HEK293 (cell line): ENCODE results near the gene TTL.
A peak's percentile ranks its signal among the peaks of the same experiment; 100 is the strongest.

Source experiments
- GLIS1 ChIP-seq: fragments of 450-650 bp; formaldehyde crosslinking; IDR thresholded peaks from 2 replicates; pipeline ENCODE4 v1.5.1; 2016; ENCODE audit warnings: missing biosample characterization, missing genetic modification characterization
- KLF10 ChIP-seq: fragments of 450-650 bp; IDR thresholded peaks from 2 replicates; pipeline ENCODE4 v1.5.1; 2018; ENCODE audit warnings: missing biosample characterization, mild to moderate bottlenecking, missing genetic modification characterization
- TRIM28 ChIP-seq: IDR thresholded peaks from 2 replicates; pipeline ENCODE4 v1.6.1; 2011; ENCODE audit warnings: low read length, control low read depth, borderline replicate concordance
- ZBTB1 ChIP-seq: fragments of 450-650 bp; formaldehyde crosslinking; IDR thresholded peaks from 2 replicates; pipeline ENCODE4 v1.5.1; 2016; ENCODE audit warnings: missing biosample characterization, missing genetic modification characterization
- ZBTB17 ChIP-seq: fragments of 450-650 bp; formaldehyde crosslinking; IDR thresholded peaks from 2 replicates; pipeline ENCODE4 v1.5.1; 2016; ENCODE audit warnings: missing biosample characterization, missing genetic modification characterization
- ZBTB21 ChIP-seq: fragments of 450-650 bp; formaldehyde crosslinking; IDR thresholded peaks from 2 replicates; pipeline ENCODE4 v1.5.1; 2017; ENCODE audit warnings: missing biosample characterization, missing genetic modification characterization
- ZEB2 ChIP-seq: fragments of 450-650 bp; formaldehyde crosslinking; IDR thresholded peaks from 2 replicates; pipeline ENCODE4 v1.5.1; 2016; ENCODE audit warnings: missing biosample characterization, missing genetic modification characterization
- ZFP3 ChIP-seq: fragments of 450-650 bp; formaldehyde crosslinking; IDR thresholded peaks from 2 replicates; pipeline ENCODE4 v1.5.1; 2016; ENCODE audit warnings: low read depth, missing biosample characterization, missing genetic modification characterization
- ZNF114 ChIP-seq: fragments of 450-650 bp; formaldehyde crosslinking; IDR thresholded peaks from 2 replicates; pipeline ENCODE4 v1.5.0; 2017; ENCODE audit warnings: missing biosample characterization, missing genetic modification characterization
- ZNF140 ChIP-seq: fragments of 450-650 bp; formaldehyde crosslinking; IDR thresholded peaks from 2 replicates; pipeline ENCODE4 v1.5.1; 2016; ENCODE audit warnings: missing biosample characterization, missing genetic modification characterization
- ZNF155 ChIP-seq: fragments of 450-650 bp; formaldehyde crosslinking; IDR thresholded peaks from 2 replicates; pipeline ENCODE4 v1.5.1; 2016; ENCODE audit warnings: missing biosample characterization, missing genetic modification characterization
- ZNF184 ChIP-seq: fragments of 450-650 bp; IDR thresholded peaks from 2 replicates; pipeline ENCODE4 v1.5.1; 2018; ENCODE audit warnings: missing biosample characterization, mild to moderate bottlenecking, missing genetic modification characterization
- ZNF221 ChIP-seq: fragments of 450-650 bp; formaldehyde crosslinking; IDR thresholded peaks from 2 replicates; pipeline ENCODE4 v1.5.1; 2017; ENCODE audit warnings: missing biosample characterization, missing genetic modification characterization, borderline replicate concordance
- ZNF239 ChIP-seq: fragments of 450-650 bp; formaldehyde crosslinking; IDR thresholded peaks from 2 replicates; pipeline ENCODE4 v1.5.1; 2016; ENCODE audit warnings: missing biosample characterization, missing genetic modification characterization
- ZNF266 ChIP-seq: fragments of 450-650 bp; formaldehyde crosslinking; IDR thresholded peaks from 2 replicates; pipeline ENCODE4 v1.5.1; 2016; ENCODE audit warnings: missing biosample characterization, missing genetic modification characterization, low read depth
- ZNF302 ChIP-seq: fragments of 450-650 bp; formaldehyde crosslinking; IDR thresholded peaks from 2 replicates; pipeline ENCODE4 v1.5.1; 2016; ENCODE audit warnings: missing biosample characterization, missing genetic modification characterization, low read depth
- ZNF311 ChIP-seq: fragments of 450-650 bp; formaldehyde crosslinking; IDR thresholded peaks from 2 replicates; pipeline ENCODE4 v1.5.1; 2017; ENCODE audit warnings: missing biosample characterization, missing genetic modification characterization, borderline replicate concordance
- ZNF366 ChIP-seq: fragments of 450-650 bp; formaldehyde crosslinking; conservative IDR thresholded peaks from 2 replicates; pipeline ENCODE4 v1.5.1; 2016; ENCODE audit warnings: missing biosample characterization, missing genetic modification characterization
- ZNF394 ChIP-seq: fragments of 450-650 bp; formaldehyde crosslinking; IDR thresholded peaks from 2 replicates; pipeline ENCODE4 v1.5.1; 2016; ENCODE audit warnings: missing biosample characterization, missing genetic modification characterization, mild to moderate bottlenecking, moderate library complexity, borderline replicate concordance
- ZNF426 ChIP-seq: fragments of 450-650 bp; formaldehyde crosslinking; IDR thresholded peaks from 2 replicates; pipeline ENCODE4 v1.5.1; 2017; ENCODE audit warnings: missing biosample characterization, missing genetic modification characterization, mild to moderate bottlenecking, inconsistent platforms, moderate library complexity
- ZNF433 ChIP-seq: fragments of 450-650 bp; formaldehyde crosslinking; IDR thresholded peaks from 2 replicates; pipeline ENCODE4 v1.5.1; 2016; ENCODE audit warnings: missing biosample characterization, missing genetic modification characterization, low read depth
- ZNF544 ChIP-seq: fragments of 450-650 bp; formaldehyde crosslinking; IDR thresholded peaks from 2 replicates; pipeline ENCODE4 v1.5.0; 2017; ENCODE audit warnings: missing biosample characterization, missing genetic modification characterization
- ZNF548 ChIP-seq: fragments of 450-650 bp; formaldehyde crosslinking; IDR thresholded peaks from 2 replicates; pipeline ENCODE4 v1.5.1; 2016; ENCODE audit warnings: missing biosample characterization, missing genetic modification characterization
- ZNF549 ChIP-seq: fragments of 450-650 bp; IDR thresholded peaks from 2 replicates; pipeline ENCODE4 v1.5.1; 2018; ENCODE audit warnings: missing biosample characterization, missing genetic modification characterization, mild to moderate bottlenecking, inconsistent platforms, moderate library complexity
- ZNF571 ChIP-seq: fragments of 450-650 bp; formaldehyde crosslinking; IDR thresholded peaks from 2 replicates; pipeline ENCODE4 v1.5.0; 2017; ENCODE audit warnings: missing biosample characterization, missing genetic modification characterization
- ZNF600 ChIP-seq: fragments of 450-650 bp; formaldehyde crosslinking; IDR thresholded peaks from 2 replicates; pipeline ENCODE4 v1.5.1; 2016; ENCODE audit warnings: missing biosample characterization, missing genetic modification characterization
- ZNF830 ChIP-seq: fragments of 450-650 bp; IDR thresholded peaks from 2 replicates; pipeline ENCODE4 v1.5.0; 2018; ENCODE audit warnings: missing biosample characterization, missing genetic modification characterization, low read depth, mild to moderate bottlenecking, moderate library complexity
- TF ChIP-seq, protein P1 (sequence below): fragments of 450-650 bp; formaldehyde crosslinking; IDR thresholded peaks from 2 replicates; pipeline ENCODE4 v1.5.1; 2016; ENCODE audit warnings: missing biosample characterization, missing genetic modification characterization
- TF ChIP-seq, protein P2 (sequence below): fragments of 450-650 bp; formaldehyde crosslinking; IDR thresholded peaks from 2 replicates; pipeline ENCODE4 v1.5.1; 2016; ENCODE audit warnings: missing biosample characterization, missing genetic modification characterization
- TF ChIP-seq, protein P3 (sequence below): fragments of 450-650 bp; formaldehyde crosslinking; IDR thresholded peaks from 2 replicates; pipeline ENCODE4 v1.5.1; 2016; ENCODE audit warnings: missing biosample characterization, missing genetic modification characterization
- TF ChIP-seq, protein P4 (sequence below): fragments of 450-650 bp; formaldehyde crosslinking; IDR thresholded peaks from 2 replicates; pipeline ENCODE4 v1.5.1; 2016; ENCODE audit warnings: missing biosample characterization, missing genetic modification characterization
- TF ChIP-seq, protein P5 (sequence below): fragments of 450-650 bp; formaldehyde crosslinking; IDR thresholded peaks from 2 replicates; pipeline ENCODE4 v1.5.1; 2016; ENCODE audit warnings: missing biosample characterization, missing genetic modification characterization, low read depth
- TF ChIP-seq, protein P6 (sequence below): fragments of 450-650 bp; formaldehyde crosslinking; IDR thresholded peaks from 2 replicates; pipeline ENCODE4 v1.5.1; 2016; ENCODE audit warnings: missing biosample characterization, missing genetic modification characterization

The TTL gene

DNA sequence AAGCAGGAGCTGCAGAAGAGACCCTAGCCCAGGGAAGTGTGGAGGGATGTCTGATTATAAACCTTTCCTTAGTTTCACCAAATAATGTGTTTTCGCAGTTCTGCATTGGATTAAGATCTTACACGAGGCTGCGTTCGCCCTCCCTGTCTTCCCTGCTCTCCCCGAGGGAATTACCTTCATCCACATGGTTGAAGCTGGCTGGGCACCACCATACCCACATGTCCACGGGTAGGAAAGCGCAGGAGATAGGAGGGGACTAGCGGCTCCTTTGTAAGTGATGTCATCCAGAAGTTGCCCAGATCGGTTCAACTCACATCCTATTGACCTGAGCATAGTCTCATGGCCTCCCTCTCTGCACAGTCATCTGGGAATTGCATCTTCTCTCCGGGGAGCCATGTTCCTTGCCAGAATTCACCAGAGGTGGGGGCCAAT is 1.1 kb downstream of the TTL start (continued):
- TF ChIP-seq, protein P1, sequence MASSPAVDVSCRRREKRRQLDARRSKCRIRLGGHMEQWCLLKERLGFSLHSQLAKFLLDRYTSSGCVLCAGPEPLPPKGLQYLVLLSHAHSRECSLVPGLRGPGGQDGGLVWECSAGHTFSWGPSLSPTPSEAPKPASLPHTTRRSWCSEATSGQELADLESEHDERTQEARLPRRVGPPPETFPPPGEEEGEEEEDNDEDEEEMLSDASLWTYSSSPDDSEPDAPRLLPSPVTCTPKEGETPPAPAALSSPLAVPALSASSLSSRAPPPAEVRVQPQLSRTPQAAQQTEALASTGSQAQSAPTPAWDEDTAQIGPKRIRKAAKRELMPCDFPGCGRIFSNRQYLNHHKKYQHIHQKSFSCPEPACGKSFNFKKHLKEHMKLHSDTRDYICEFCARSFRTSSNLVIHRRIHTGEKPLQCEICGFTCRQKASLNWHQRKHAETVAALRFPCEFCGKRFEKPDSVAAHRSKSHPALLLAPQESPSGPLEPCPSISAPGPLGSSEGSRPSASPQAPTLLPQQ (tag by site-specific recombination) = no peak
- TF ChIP-seq ZNF140 (tag by site-specific recombination) = no peak
- TF ChIP-seq ZNF184 = no peak
- no peak for TF ChIP-seq GLIS1 (tag by site-specific recombination)
- TF ChIP-seq ZNF221 (tag by site-specific recombination) = no peak
- TF ChIP-seq ZBTB1 (tag by site-specific recombination) = no peak
- peak; percentile 65; the same call in 1 of the 2 replicates for TF ChIP-seq ZBTB17
- no peak for TF ChIP-seq ZNF549 (tag by site-specific recombination)
- TF ChIP-seq KLF10 = no peak
- TF ChIP-seq ZNF433 (tag by site-specific recombination) = no peak
- no peak for TF ChIP-seq TRIM28
- TF ChIP-seq ZNF302 = no peak
- TF ChIP-seq ZNF239 (tag by site-specific recombination) = no peak
- 0 out of 2 replicates have a peak, but pooled peaks have one; percentile 13 for TF ChIP-seq ZNF600 (tag by site-specific recombination)
- no peak for TF ChIP-seq ZNF548 (tag by site-specific recombination)
- no peak; the same call in 1 of the 2 replicates for TF ChIP-seq ZEB2
- TF ChIP-seq ZBTB21 (tag by site-specific recombination) = peak; percentile 42; the same call in 1 of the 2 replicates
- TF ChIP-seq, protein P2, sequence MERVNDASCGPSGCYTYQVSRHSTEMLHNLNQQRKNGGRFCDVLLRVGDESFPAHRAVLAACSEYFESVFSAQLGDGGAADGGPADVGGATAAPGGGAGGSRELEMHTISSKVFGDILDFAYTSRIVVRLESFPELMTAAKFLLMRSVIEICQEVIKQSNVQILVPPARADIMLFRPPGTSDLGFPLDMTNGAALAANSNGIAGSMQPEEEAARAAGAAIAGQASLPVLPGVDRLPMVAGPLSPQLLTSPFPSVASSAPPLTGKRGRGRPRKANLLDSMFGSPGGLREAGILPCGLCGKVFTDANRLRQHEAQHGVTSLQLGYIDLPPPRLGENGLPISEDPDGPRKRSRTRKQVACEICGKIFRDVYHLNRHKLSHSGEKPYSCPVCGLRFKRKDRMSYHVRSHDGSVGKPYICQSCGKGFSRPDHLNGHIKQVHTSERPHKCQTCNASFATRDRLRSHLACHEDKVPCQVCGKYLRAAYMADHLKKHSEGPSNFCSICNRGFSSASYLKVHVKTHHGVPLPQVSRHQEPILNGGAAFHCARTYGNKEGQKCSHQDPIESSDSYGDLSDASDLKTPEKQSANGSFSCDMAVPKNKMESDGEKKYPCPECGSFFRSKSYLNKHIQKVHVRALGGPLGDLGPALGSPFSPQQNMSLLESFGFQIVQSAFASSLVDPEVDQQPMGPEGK (tag by site-specific recombination) = 0 out of 2 replicates have a peak, but pooled peaks have one; percentile 9
- TF ChIP-seq ZNF394 (tag by site-specific recombination) = 0 out of 2 replicates have a peak, but pooled peaks have one; percentile 12
- TF ChIP-seq, protein P3, sequence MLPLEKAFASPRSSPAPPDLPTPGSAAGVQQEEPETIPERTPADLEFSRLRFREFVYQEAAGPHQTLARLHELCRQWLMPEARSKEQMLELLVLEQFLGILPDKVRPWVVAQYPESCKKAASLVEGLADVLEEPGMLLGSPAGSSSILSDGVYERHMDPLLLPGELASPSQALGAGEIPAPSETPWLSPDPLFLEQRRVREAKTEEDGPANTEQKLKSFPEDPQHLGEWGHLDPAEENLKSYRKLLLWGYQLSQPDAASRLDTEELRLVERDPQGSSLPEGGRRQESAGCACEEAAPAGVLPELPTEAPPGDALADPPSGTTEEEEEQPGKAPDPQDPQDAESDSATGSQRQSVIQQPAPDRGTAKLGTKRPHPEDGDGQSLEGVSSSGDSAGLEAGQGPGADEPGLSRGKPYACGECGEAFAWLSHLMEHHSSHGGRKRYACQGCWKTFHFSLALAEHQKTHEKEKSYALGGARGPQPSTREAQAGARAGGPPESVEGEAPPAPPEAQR (tag by site-specific recombination) = no peak
- TF ChIP-seq ZNF155 (tag by site-specific recombination) = no peak
- TF ChIP-seq ZNF114 = no peak
- no peak for TF ChIP-seq ZNF571 (tag by site-specific recombination)
- TF ChIP-seq, protein P4, sequence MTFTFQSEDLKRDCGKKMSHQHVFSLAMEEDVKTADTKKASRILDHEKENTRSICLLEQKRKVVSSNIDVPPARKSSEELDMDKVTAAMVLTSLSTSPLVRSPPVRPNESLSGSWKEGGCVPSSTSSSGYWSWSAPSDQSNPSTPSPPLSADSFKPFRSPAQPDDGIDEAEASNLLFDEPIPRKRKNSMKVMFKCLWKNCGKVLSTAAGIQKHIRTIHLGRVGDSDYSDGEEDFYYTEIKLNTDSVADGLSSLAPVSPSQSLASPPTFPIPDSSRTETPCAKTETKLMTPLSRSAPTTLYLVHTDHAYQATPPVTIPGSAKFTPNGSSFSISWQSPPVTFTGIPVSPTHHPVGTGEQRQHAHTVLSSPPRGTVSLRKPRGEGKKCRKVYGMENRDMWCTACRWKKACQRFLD (tag by site-specific recombination) = no peak
- TF ChIP-seq ZFP3 (tag by site-specific recombination) = no peak
- no peak for TF ChIP-seq ZNF426 (tag by site-specific recombination)
- no peak for TF ChIP-seq ZNF544 (tag by site-specific recombination)
- TF ChIP-seq, protein P5, sequence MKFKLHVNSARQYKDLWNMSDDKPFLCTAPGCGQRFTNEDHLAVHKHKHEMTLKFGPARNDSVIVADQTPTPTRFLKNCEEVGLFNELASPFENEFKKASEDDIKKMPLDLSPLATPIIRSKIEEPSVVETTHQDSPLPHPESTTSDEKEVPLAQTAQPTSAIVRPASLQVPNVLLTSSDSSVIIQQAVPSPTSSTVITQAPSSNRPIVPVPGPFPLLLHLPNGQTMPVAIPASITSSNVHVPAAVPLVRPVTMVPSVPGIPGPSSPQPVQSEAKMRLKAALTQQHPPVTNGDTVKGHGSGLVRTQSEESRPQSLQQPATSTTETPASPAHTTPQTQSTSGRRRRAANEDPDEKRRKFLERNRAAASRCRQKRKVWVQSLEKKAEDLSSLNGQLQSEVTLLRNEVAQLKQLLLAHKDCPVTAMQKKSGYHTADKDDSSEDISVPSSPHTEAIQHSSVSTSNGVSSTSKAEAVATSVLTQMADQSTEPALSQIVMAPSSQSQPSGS (tag by site-specific recombination) = peak; percentile 92
- no peak for TF ChIP-seq ZNF311 (tag by site-specific recombination)
- no peak for TF ChIP-seq ZNF266 (tag by site-specific recombination)
- TF ChIP-seq, protein P6, sequence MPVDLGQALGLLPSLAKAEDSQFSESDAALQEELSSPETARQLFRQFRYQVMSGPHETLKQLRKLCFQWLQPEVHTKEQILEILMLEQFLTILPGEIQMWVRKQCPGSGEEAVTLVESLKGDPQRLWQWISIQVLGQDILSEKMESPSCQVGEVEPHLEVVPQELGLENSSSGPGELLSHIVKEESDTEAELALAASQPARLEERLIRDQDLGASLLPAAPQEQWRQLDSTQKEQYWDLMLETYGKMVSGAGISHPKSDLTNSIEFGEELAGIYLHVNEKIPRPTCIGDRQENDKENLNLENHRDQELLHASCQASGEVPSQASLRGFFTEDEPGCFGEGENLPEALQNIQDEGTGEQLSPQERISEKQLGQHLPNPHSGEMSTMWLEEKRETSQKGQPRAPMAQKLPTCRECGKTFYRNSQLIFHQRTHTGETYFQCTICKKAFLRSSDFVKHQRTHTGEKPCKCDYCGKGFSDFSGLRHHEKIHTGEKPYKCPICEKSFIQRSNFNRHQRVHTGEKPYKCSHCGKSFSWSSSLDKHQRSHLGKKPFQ (tag by site-specific recombination) = no peak
- TF ChIP-seq ZNF366 (tag by site-specific recombination) = 0 out of 2 replicates have a peak, but pooled peaks have one; percentile 49
- no peak for TF ChIP-seq ZNF830 (tag by site-specific recombination)
